NB4 (cell line): ENCODE results near the gene IFI27L2.

Experiments
- MYC ChIP-seq: IDR thresholded peaks from 2 replicates; pipeline ENCODE4 v1.6.1; 2011; ENCODE audit warnings: low read depth, low read length
- TF ChIP-seq, protein P1 (sequence below): IDR thresholded peaks from one replicate; pipeline ENCODE4 v1.5.1; 2012; ENCODE audit warnings: low read depth, low read length
- TF ChIP-seq, protein P2 (sequence below): IDR thresholded peaks from 2 replicates; pipeline ENCODE4 v1.6.1; 2011; ENCODE audit warnings: low read depth, low read length

DNA sequence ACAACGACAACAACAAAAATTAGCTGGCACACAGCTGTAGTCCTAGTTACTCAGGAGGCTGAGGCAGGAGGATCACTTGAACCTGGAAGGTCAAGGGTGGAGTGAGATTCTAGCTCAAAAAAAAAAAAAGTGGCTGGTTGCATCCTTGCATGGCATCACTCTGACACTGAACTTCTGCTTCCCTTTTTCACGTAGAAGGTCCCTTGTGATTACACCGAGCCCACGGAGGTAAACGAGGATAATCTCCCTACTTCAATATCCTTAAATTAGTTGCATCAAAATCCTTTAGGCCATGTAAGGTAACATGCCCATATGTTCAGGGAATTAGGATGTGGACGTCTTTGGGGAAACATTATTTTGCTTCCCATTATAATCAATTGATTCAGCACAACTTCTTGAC is 40.7 kb upstream of the IFI27L2 start:
- TF ChIP-seq, protein P1, sequence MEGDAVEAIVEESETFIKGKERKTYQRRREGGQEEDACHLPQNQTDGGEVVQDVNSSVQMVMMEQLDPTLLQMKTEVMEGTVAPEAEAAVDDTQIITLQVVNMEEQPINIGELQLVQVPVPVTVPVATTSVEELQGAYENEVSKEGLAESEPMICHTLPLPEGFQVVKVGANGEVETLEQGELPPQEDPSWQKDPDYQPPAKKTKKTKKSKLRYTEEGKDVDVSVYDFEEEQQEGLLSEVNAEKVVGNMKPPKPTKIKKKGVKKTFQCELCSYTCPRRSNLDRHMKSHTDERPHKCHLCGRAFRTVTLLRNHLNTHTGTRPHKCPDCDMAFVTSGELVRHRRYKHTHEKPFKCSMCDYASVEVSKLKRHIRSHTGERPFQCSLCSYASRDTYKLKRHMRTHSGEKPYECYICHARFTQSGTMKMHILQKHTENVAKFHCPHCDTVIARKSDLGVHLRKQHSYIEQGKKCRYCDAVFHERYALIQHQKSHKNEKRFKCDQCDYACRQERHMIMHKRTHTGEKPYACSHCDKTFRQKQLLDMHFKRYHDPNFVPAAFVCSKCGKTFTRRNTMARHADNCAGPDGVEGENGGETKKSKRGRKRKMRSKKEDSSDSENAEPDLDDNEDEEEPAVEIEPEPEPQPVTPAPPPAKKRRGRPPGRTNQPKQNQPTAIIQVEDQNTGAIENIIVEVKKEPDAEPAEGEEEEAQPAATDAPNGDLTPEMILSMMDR: no peak
- TF ChIP-seq, protein P2, sequence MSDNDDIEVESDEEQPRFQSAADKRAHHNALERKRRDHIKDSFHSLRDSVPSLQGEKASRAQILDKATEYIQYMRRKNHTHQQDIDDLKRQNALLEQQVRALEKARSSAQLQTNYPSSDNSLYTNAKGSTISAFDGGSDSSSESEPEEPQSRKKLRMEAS: no peak
- TF ChIP-seq MYC: no peak
